IMR-90 (cell line): ENCODE results near the gene TRNAU1AP. TPM values are rescaled to one million over a fixed set of nuclear protein-coding genes. Genes with fewer than 3 reads are reported as not detected.

Source experiments
- CEBPB ChIP-seq: IDR thresholded peaks from 2 replicates; pipeline ENCODE4 v1.6.1; 2012; ENCODE audit warnings: low read depth, low read length, improper control_type of control experiment
- FOS ChIP-seq: fragments of 150-350 bp; IDR thresholded peaks from 2 replicates; pipeline ENCODE4 v1.6.1; 2016; ENCODE audit warnings: low read depth, low read length
- NFE2L2 ChIP-seq: fragments of 150-350 bp; IDR thresholded peaks from 2 replicates; pipeline ENCODE4 v1.6.1; 2016; ENCODE audit warnings: low read depth, mild to moderate bottlenecking, low read length
- RCOR1 ChIP-seq: IDR thresholded peaks from 2 replicates; pipeline ENCODE4 v1.6.1; 2012; ENCODE audit warnings: mild to moderate bottlenecking, low read length, improper control_type of control experiment; ENCODE audit not compliant: insufficient replicate concordance
- polyA plus RNA-seq, 3 experiments: library from polyadenylated mRNA; depleted of rRNA; stranded (reverse); fragments of >200 nt; gene quantifications; 2 replicates each; pipeline ENCODE4 v1.2.3, GENCODE V29; 2012; ENCODE audit warnings: low replicate concordance in 1 of 3
- total RNA-seq: library from RNA; depleted of rRNA; stranded (reverse); fragments of >200 nt; gene quantifications from 2 replicates; pipeline ENCODE4 v1.2.3, GENCODE V29; 2012
- TF ChIP-seq, protein P1 (sequence below): fragments of 150-350 bp; IDR thresholded peaks from 2 replicates; pipeline ENCODE4 v1.6.1; 2016; ENCODE audit warnings: low read depth, mild to moderate bottlenecking, low read length, moderate library complexity, borderline replicate concordance

The TRNAU1AP gene
- total and polyA plus RNA-seq, 2 of the 4 experiments (the other 2 are of a cell fraction): 23.3 to 23.8 TPM

DNA sequence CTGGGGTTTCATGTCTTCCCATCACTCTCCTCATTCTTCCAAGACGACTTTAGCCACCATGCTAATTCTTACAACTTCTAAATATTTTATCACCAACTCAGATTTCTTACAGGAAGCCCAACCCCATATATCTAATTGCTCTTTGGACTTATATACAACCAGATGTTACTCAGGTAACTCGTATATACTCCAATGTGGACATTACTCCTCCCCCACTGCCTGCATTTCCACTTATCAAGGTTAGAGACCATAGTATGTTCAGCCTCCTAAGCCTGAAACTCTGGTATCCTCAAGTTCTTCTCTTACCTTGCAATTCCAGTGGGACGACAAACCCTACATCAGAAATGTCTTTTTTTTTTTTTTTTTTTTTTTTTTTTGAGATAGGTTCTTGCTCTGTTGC is 49.8 kb upstream of the TRNAU1AP start (continued):
- TF ChIP-seq NFE2L2: no peak
- TF ChIP-seq FOS: no peak
- TF ChIP-seq, protein P1, sequence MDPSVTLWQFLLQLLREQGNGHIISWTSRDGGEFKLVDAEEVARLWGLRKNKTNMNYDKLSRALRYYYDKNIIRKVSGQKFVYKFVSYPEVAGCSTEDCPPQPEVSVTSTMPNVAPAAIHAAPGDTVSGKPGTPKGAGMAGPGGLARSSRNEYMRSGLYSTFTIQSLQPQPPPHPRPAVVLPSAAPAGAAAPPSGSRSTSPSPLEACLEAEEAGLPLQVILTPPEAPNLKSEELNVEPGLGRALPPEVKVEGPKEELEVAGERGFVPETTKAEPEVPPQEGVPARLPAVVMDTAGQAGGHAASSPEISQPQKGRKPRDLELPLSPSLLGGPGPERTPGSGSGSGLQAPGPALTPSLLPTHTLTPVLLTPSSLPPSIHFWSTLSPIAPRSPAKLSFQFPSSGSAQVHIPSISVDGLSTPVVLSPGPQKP: no peak
- no peak for TF ChIP-seq RCOR1
- TF ChIP-seq CEBPB: no peak
